ENCODE results near the gene TEP1. TPM values are rescaled to one million over a fixed set of nuclear protein-coding genes. Genes with fewer than 3 reads are reported as not detected.

Gene TEP1
- total and polyA plus RNA-seq, 2 of the 13 experiments (the other 11 are each of a cell fraction or from before 2014, with no cell fraction given) = 11.0 to 12.8 TPM

GRCh38 chr14:20332788-20333493 is 80.4 kb downstream of the TEP1 start, which contains the start of gene CCNB1IP1 (continued):
- TF ChIP-seq ZNF777 (CRISPR knock-in tag; IDR thresholded peaks at IDR 0.05) (no peak), NONO (IDR thresholded peaks at IDR 0.05) (no peak), NONO (CRISPR knock-in tag; conservative IDR thresholded peaks at IDR 0.05) (no peak), HIVEP1 (CRISPR knock-in tag; IDR thresholded peaks at IDR 0.05) (peak; percentile 71; the same call in 1 of the 2 replicates), ARID4A (CRISPR knock-in tag; IDR thresholded peaks at IDR 0.05; ENCODE audit: borderline replicate concordance) (peak; percentile 94), HIC2 (CRISPR knock-in tag; IDR thresholded peaks at IDR 0.05; ENCODE audit: low read depth) (no peak), ZNF883 (CRISPR knock-in tag; IDR thresholded peaks at IDR 0.05; ENCODE audit: not compliant biosample characterization) (no peak), THAP7 (CRISPR knock-in tag; IDR thresholded peaks at IDR 0.05) (0 out of 2 replicates have a peak, but pooled peaks have one; percentile 42), ZBTB34 (CRISPR knock-in tag; IDR thresholded peaks at IDR 0.05) (0 out of 2 replicates have a peak, but pooled peaks have one; percentile 8), ZNF768 (CRISPR knock-in tag; IDR thresholded peaks at IDR 0.05) (no peak), NCOR1 (IDR thresholded peaks at IDR 0.05; ENCODE audit: borderline replicate concordance, low read length) (0 out of 2 replicates have a peak, but pooled peaks have one; percentile 36), MTF2 (CRISPR knock-in tag; IDR thresholded peaks at IDR 0.05; ENCODE audit: borderline replicate concordance) (no peak), NFYB (CRISPR knock-in tag; IDR thresholded peaks at IDR 0.05) (peak; percentile 88), ZBTB21 (CRISPR knock-in tag; IDR thresholded peaks at IDR 0.05) (no peak), ZNF274 (CRISPR knock-in tag; IDR thresholded peaks at IDR 0.05) (peak; percentile 73), FOXP1 (IDR thresholded peaks at IDR 0.05) (no peak), FOXP1 (CRISPR knock-in tag; IDR thresholded peaks at IDR 0.05) (0 out of 2 replicates have a peak, but pooled peaks have one; percentile 4), FOSL2 (CRISPR knock-in tag; IDR thresholded peaks at IDR 0.05) (no peak), BCL3 (CRISPR knock-in tag; IDR thresholded peaks at IDR 0.05) (peak; percentile 74; the same call in 1 of the 2 replicates), RNF2 (conservative IDR thresholded peaks at IDR 0.05; ENCODE audit: low read depth) (no peak), JUN (CRISPR knock-in tag; IDR thresholded peaks at IDR 0.05) (no peak; the same call in 1 of the 2 replicates), SNAPC2 (CRISPR knock-in tag; IDR thresholded peaks at IDR 0.05) (peak; percentile 70; the same call in 1 of the 2 replicates)
